ENCODE data around the gene PRCD.

PRCD gene

GRCh38 chr17:76543826-76544545 is 4.1 kb downstream of the PRCD start:
- peak overlapping the region; percentile 37 for H3K4me3 ChIP-seq (ENCODE audit: low read length)
- H2AFZ ChIP-seq (ENCODE audit: low read depth, low read length) = peak overlapping the region; percentile 79
- H3K9me3 ChIP-seq (ENCODE audit: low read length) = no peaks in the 10 kb centered on the region
- peaks cover 65% of the 10 kb centered on the region for H3K4me1 ChIP-seq (ENCODE audit: insufficient read depth, low read length)
- no peaks in the 10 kb centered on the region for H3K36me3 ChIP-seq (ENCODE audit: insufficient read depth, low read length)
- peaks cover 7% of the 10 kb centered on the region for H3K27me3 ChIP-seq (ENCODE audit: insufficient read depth, low read length)

- Histone ChIP-seq H3K9me3 (ENCODE audit: low read length) (no peaks in the 10 kb centered on the region), H3K27me3 (ENCODE audit: insufficient read depth, low read length) (no peaks in the 10 kb centered on the region), H3K4me3 (ENCODE audit: low read length) (peak overlapping the region; percentile 37), H2AFZ (ENCODE audit: low read depth, low read length) (peak overlapping the region; percentile 79), H3K36me3 (ENCODE audit: insufficient read depth, low read length) (no peaks in the 10 kb centered on the region), H3K4me1 (ENCODE audit: insufficient read depth, low read length) (peaks cover 63% of the 10 kb centered on the region)
Measured at GRCh38 chr17:76544546-76545365, 4.9 kb downstream of the PRCD start.

GRCh38 chr17:76545918-76546555 is 6.2 kb downstream of the PRCD start:
- no peak overlapping the region for H2AFZ ChIP-seq (ENCODE audit: low read depth, low read length)

GRCh38 chr17:76546556-76547182 is 6.8 kb downstream of the PRCD start:
- H2AFZ ChIP-seq (ENCODE audit: low read depth, low read length) = no peak overlapping the region
- no peaks in the 10 kb centered on the region for H3K9me3 ChIP-seq (ENCODE audit: low read length)
- no peaks in the 10 kb centered on the region for H3K27me3 ChIP-seq (ENCODE audit: insufficient read depth, low read length)
- H3K4me1 ChIP-seq (ENCODE audit: insufficient read depth, low read length) = peaks cover 55% of the 10 kb centered on the region
- no peaks in the 10 kb centered on the region for H3K36me3 ChIP-seq (ENCODE audit: insufficient read depth, low read length)
- H3K4me3 ChIP-seq (ENCODE audit: low read length) = no peak overlapping the region

More at GRCh38 chr17:76545918-76546555, 6.2 kb downstream of the PRCD start:
- Histone ChIP-seq H3K4me1 (ENCODE audit: insufficient read depth, low read length) (peaks cover 60% of the 10 kb centered on the region), H3K36me3 (ENCODE audit: insufficient read depth, low read length) (no peaks in the 10 kb centered on the region), H3K9me3 (ENCODE audit: low read length) (no peaks in the 10 kb centered on the region), H3K27me3 (ENCODE audit: insufficient read depth, low read length) (no peaks in the 10 kb centered on the region), H3K4me3 (ENCODE audit: low read length) (no peak overlapping the region)

- H3K9me3 ChIP-seq (ENCODE audit: low read length) = no peaks in the 10 kb centered on the region
- H3K36me3 ChIP-seq (ENCODE audit: insufficient read depth, low read length) = no peaks in the 10 kb centered on the region
- H3K4me1 ChIP-seq (ENCODE audit: insufficient read depth, low read length) = peaks cover 55% of the 10 kb centered on the region
- H3K4me3 ChIP-seq (ENCODE audit: low read length) = no peak overlapping the region
- no peak overlapping the region for H2AFZ ChIP-seq (ENCODE audit: low read depth, low read length)
- no peaks in the 10 kb centered on the region for H3K27me3 ChIP-seq (ENCODE audit: insufficient read depth, low read length)
Measured at GRCh38 chr17:76547183-76547641, 7.4 kb downstream of the PRCD start.

GRCh38 chr17:76547642-76548202 is 7.9 kb downstream of the PRCD start:
- H3K4me3 ChIP-seq (ENCODE audit: low read length) = no peak overlapping the region
- no peaks in the 10 kb centered on the region for H3K36me3 ChIP-seq (ENCODE audit: insufficient read depth, low read length)
- no peak overlapping the region for H2AFZ ChIP-seq (ENCODE audit: low read depth, low read length)
- H3K9me3 ChIP-seq (ENCODE audit: low read length) = no peaks in the 10 kb centered on the region
- peaks cover 51% of the 10 kb centered on the region for H3K4me1 ChIP-seq (ENCODE audit: insufficient read depth, low read length)
- H3K27me3 ChIP-seq (ENCODE audit: insufficient read depth, low read length) = no peaks in the 10 kb centered on the region

DNA sequence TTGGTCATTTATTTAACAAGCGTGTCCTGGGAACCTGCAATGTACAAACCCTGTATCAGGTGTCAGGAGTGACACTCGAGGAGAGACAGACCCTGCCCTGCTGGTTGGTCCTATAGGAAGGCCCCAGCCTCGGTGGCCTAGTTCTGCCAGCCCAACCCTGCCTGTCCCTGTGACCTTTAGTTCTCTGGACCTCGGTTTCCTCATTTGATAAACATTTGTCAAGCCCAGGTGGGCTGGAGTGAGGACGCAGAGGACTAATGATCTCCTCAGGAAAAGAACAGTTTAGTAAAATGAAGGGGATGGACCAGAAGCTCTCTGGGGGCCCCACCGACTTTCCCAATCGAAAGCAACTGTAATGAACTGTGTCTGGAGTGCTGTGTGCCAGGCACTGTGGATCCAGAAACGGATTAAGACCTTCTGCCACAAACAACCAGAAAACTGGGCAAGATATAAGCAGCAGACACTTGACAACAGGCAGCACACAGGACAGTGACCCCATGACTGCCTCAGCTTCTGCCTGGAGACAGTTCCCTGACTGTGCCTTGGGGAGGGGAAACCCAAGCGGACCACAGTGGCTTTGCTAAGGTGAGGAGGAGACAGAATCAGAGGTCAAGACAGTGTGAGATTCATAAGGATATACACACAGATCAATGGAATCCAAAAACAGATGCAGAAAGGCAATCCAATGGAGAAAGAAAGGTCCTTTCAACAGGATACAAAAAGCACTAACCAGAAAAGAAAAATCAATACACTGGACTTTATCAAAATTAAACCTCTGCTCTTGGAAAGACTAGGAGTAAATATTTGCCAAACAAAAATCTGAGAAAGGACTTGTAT is 8.8 kb downstream of the PRCD start:
- Histone ChIP-seq H3K27me3 (ENCODE audit: insufficient read depth, low read length) (no peaks in the 10 kb centered on the region), H3K36me3 (ENCODE audit: insufficient read depth, low read length) (no peaks in the 10 kb centered on the region), H2AFZ (ENCODE audit: low read depth, low read length) (no peak overlapping the region), H3K4me3 (ENCODE audit: low read length) (no peak overlapping the region), H3K4me1 (ENCODE audit: insufficient read depth, low read length) (peaks cover 43% of the 10 kb centered on the region), H3K9me3 (ENCODE audit: low read length) (no peaks in the 10 kb centered on the region)

- Histone ChIP-seq H3K9me3 (ENCODE audit: low read length) (no peaks in the 10 kb centered on the region), H3K4me1 (ENCODE audit: insufficient read depth, low read length) (peaks cover 37% of the 10 kb centered on the region), H2AFZ (ENCODE audit: low read depth, low read length) (no peak overlapping the region), H3K27me3 (ENCODE audit: insufficient read depth, low read length) (no peaks in the 10 kb centered on the region), H3K4me3 (ENCODE audit: low read length) (no peak overlapping the region), H3K36me3 (ENCODE audit: insufficient read depth, low read length) (no peaks in the 10 kb centered on the region)
Measured at GRCh38 chr17:76549215-76549518, 9.3 kb downstream of the PRCD start.

DNA sequence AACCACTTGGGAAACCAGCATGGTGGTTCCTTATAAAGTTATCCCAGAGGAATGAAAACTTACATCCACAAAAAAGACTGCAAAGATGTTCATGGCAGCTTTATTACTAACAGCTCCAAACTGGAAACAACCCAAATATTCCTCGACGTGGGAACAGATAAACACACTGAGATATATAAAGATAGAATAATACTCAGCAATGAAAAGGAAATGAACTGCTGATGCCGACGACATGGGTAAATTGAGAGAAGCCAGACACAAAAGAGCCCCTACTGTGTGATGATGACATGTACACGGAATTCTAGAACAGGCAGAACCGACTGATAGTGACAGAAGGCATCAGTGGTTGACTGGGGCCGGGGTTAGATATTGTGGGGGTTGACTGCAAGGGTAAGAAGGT is 9.7 kb downstream of the PRCD start:
- peaks cover 33% of the 10 kb centered on the region for H3K4me1 ChIP-seq (ENCODE audit: insufficient read depth, low read length)
- H3K9me3 ChIP-seq (ENCODE audit: low read length) = no peaks in the 10 kb centered on the region
- H2AFZ ChIP-seq (ENCODE audit: low read depth, low read length) = no peak overlapping the region
- H3K4me3 ChIP-seq (ENCODE audit: low read length) = no peak overlapping the region
- no peaks in the 10 kb centered on the region for H3K36me3 ChIP-seq (ENCODE audit: insufficient read depth, low read length)
- no peaks in the 10 kb centered on the region for H3K27me3 ChIP-seq (ENCODE audit: insufficient read depth, low read length)

GRCh38 chr17:76550712-76551615 is 11.1 kb downstream of the PRCD start:
- H3K9me3 ChIP-seq (ENCODE audit: low read length) = no peaks in the 10 kb centered on the region
- no peak overlapping the region for H2AFZ ChIP-seq (ENCODE audit: low read depth, low read length)
- H3K27me3 ChIP-seq (ENCODE audit: insufficient read depth, low read length) = no peaks in the 10 kb centered on the region
- H3K4me1 ChIP-seq (ENCODE audit: insufficient read depth, low read length) = peaks cover 19% of the 10 kb centered on the region
- no peaks in the 10 kb centered on the region for H3K36me3 ChIP-seq (ENCODE audit: insufficient read depth, low read length)
- H3K4me3 ChIP-seq (ENCODE audit: low read length) = no peak overlapping the region

- H3K36me3 ChIP-seq (ENCODE audit: insufficient read depth, low read length) = no peaks in the 10 kb centered on the region
- no peaks in the 10 kb centered on the region for H3K27me3 ChIP-seq (ENCODE audit: insufficient read depth, low read length)
- peaks cover 12% of the 10 kb centered on the region for H3K4me1 ChIP-seq (ENCODE audit: insufficient read depth, low read length)
- no peaks in the 10 kb centered on the region for H3K9me3 ChIP-seq (ENCODE audit: low read length)
- H2AFZ ChIP-seq (ENCODE audit: low read depth, low read length) = no peak overlapping the region
- H3K4me3 ChIP-seq (ENCODE audit: low read length) = no peak overlapping the region
Measured at GRCh38 chr17:76551685-76552084, 11.8 kb downstream of the PRCD start.
